ENCODE data around the gene DNER. TPM values are rescaled to one million over a fixed set of nuclear protein-coding genes. Genes with fewer than 3 reads are reported as not detected.
A peak's percentile ranks its signal among the peaks of the same experiment; 100 is the strongest.
"Not testable (repeated sequence)": the region's sequence is repeated elsewhere in the genome, so short reads cannot be mapped to it uniquely, and the experiment has no call there.

The DNER gene
- total RNA-seq, 1 experiment from 2014 or later = not detected

- DNase-seq (ENCODE audit: low spot score) = peak; percentile 37
These were observed 1.6 kb upstream of the DNER start for GRCh38 chr2:229715895-229716507.

DNA sequence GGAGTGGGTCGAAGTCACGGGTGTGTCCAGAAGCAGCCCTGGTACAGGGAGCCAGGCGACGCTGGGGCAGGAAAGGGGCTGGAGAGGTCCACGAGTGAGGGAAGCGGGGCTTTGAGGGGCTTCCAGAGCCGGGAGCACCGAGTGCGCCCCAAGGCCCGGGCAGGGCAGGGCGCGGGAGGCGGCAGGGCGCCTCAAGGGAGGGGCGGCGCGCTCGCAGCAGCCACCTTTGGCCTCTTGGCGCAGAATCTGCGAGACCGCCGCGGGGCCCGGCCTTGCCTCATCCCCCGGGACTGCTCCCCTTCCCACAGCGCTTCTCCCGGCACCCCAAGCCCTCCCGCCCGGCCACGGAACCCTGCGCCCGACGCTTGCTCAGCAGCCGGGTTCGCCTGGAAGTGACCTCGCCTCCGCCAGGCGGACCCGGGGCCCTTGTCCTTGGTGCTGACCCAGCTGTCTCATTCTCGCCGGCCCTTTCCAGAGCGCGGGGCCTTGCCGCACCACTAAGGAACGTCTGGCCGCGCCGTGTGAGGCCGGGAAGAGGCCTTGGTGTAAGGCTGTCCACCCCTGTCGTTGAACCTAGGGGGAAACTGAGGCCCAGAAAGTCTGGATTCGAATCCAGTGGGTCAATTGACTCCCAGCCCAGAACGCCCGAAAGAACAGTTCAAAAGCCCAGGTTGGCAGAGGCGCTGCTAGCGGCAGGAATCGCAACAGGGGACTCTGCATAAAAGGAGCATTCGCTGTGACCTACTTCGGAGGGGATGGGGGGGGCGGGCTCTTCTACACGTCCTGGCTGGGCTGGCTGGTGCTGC is 584 bp upstream of the DNER start:
- DNase-seq (ENCODE audit: low spot score) = no peak

DNA sequence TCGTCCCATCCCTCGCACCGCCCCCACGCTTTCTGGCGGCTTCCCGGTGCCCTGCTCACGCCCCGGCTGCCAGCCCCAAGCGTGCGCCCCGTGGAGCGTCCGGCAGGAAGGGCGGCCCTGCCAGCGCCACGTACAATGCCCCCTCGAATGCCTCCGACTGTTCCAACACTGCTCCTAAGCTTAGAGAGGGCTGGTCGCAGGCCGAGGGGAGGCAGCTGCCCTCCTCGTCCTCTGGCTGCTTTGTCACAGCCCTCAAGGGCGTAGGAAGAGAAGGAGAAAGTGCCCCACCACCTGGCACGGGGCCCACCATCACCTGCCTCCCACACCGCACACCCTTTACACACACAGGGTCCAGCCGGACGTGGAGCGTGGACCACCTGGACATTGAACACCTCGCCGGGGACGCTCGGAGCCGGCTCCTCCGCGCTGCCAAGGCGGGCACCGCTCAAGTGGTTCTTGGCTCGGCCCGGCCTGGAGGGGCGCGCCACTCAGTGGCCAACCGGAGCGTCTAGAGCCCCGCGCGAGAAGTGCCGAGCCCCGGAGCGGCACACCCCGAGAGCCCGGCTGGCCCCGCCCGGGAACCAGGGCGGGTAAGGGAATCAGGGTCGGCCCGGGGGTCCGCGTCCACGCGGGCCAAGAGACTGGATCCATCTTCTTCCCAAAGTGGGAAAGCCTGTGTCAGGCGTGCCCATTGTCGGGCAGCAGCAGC is 830 bp downstream of the DNER start:
- no peak for DNase-seq (ENCODE audit: low spot score)

- DNase-seq (ENCODE audit: low spot score) = no peak
These were observed 2.2 kb downstream of the DNER start for GRCh38 chr2:229712136-229712535.

DNA sequence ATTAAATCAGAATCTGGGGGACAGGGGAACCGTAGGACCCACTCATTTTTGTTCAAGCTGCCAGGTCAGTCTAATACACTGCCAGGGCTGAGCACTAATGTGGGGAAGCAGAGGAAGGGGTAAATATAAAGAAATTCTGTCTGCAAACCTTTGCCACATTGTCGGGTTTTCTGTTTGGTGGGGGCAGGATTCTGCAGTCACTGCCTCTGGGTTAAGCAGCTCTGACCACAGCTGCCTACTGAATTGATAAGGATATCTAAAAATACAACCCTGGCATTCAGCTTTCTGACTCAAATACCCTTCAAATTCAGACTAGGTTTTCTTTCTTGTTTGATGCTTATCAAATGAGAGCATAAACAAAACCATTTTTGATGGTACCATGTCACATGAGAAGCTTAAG is 6.0 kb downstream of the DNER start:
- no peak for DNase-seq (ENCODE audit: low spot score)

DNA sequence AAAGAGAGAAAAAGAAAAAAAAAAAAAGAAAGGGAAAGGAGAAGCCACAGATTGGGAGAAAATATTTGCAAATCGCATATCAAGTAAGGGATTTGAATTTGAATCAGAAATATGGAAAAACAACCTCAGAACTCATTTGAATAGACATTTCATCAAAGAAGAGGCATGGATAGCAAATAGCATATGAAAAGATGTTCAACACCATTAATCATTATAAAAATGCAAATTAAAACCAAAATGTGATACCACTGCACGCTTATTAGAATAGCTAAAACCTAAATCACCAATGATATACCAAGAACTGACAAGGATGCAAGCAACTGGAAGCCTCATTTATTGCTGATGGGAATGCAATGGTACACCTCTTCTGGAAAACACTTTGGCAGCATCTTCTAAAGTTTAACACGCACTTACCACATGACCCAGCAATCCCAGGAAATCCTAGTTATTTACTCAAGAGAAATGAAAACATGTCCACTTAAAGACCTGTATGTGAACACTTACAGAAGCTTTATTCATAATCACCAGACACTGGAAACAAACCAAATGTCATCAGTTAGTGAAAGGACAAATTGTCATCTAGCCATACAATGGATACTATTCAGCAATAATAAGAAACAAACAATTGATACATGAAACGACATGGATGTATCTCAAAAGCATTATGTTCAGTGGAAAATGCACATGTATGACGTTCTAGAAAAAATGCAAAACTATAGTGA is 10.3 kb downstream of the DNER start:
- no peak for DNase-seq (ENCODE audit: low spot score)

- no peak for DNase-seq (ENCODE audit: low spot score)
These were observed 12.6 kb downstream of the DNER start for GRCh38 chr2:229701716-229702115.

DNA sequence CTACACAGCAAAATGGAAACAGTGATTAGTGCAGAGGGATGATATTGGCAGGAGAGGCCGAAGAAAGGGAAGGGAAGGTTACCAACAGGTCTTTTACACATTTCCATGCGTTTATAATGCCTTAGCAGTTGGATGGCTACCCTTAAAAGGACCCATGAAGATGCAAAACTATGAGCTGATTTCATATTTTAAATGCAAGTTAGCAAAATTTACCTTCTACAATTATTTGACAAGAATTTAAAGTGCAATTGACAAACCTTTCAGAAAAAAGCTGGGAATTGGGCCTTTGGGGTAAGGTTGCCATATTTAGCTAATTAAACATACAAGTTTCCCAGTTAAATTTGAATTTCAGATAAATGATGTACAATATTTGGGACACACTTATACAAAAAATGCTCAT is 13.3 kb downstream of the DNER start:
- no peak for DNase-seq (ENCODE audit: low spot score)

DNA sequence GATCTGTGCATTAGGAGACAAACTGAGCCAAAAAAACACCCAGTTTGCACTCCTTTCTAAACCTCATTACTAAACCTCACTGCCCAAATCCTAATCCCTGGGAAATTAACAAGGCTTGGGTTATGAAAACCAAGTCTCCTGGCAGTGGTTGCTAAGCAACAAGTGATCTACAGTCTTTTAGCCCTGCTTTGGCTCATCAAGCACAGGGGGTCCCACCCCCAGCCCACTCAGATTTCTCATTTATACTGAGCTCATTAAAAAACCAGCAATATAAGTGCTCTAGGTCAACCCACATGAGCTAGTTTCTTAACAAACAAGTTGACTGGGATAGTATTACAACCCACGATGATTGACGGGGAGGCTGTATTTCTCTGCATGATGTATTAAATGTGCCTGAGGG is 18.4 kb downstream of the DNER start:
- no peak for DNase-seq (ENCODE audit: low spot score)

DNA sequence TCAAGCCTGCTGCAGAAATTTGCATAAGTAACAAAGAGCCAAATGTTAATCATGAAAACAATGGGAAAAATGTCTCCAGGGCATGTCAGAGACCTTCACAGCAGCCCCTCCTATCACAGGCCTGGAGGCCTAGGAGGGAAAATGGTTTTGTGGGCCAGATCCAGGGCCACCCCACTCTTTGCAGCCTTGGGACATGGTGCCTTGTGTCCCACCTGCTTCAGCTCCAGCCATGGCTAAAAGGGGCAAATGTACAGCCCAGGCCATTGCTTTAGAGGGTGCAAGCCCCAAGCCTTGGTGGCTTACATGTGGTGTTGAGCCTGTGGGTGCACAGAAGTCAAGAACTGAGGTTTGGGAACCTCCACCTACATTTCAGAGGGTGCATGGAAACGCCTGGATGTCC is 20.5 kb downstream of the DNER start:
- not testable (repeated sequence) for DNase-seq (ENCODE audit: low spot score)

GRCh38 chr2:229691631-229692030 is 22.7 kb downstream of the DNER start:
- DNase-seq (ENCODE audit: low spot score) = no peak

- no peak for DNase-seq (ENCODE audit: low spot score)
These were observed 25.0 kb downstream of the DNER start for GRCh38 chr2:229689307-229689839.

DNA sequence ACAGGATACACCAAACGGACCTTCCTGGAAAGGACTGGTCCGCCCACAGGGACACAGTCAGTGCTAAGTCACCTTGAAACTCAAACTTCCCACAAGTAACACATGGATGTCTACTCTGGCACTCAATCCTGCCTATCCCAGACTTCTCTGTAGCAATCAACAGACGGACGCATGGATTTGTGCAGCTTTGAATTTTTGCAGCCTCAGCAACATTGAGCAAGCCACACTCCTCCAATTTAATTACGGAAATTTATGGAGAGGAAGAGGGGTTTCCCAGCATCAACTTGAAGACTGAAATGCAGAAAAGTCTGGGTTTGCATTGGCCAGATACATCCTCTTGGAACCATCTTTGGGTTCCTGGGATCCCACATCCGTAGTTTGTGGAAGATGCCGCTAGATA is 26.2 kb downstream of the DNER start:
- DNase-seq (ENCODE audit: low spot score) = no peak

DNA sequence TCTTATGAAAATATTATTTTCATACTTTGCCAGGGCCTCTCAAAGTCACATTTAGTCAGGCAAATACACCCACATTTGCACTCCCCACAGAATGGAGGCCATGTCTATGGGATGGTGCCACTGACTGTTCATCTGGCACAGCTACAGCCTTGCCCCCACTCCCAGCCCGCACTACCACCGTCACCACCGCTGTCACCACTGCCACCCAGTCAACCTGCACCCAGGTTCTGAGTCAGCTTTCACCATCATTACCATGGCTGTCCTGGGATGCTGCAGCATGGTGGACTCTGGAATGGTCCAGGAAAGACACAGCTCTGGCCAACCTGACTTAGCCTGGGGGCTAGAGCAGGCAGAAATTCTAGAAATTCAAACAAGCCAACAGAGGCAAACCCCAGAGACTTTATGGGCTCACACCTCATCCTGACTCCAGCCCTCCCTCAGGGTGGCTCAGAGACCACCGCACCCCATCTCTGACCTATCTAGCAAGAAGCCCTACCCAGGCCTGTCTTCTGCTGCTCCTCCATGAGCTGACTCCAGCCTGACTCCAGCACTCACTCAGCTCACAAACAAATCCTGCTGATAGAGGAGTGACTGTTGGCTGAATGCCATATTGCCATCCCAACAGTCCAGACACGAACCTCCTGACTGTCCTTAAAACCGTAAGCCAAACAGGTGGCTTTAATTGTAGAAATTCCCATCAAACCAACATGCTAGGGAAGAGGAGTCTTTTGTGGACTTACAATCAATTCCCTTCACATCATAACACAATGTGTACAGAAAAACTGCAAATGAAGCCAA is 28.0 kb downstream of the DNER start:
- no peak for DNase-seq (ENCODE audit: low spot score)

GRCh38 chr2:229684942-229685562 is 29.3 kb downstream of the DNER start:
- no peak for DNase-seq (ENCODE audit: low spot score)

DNA sequence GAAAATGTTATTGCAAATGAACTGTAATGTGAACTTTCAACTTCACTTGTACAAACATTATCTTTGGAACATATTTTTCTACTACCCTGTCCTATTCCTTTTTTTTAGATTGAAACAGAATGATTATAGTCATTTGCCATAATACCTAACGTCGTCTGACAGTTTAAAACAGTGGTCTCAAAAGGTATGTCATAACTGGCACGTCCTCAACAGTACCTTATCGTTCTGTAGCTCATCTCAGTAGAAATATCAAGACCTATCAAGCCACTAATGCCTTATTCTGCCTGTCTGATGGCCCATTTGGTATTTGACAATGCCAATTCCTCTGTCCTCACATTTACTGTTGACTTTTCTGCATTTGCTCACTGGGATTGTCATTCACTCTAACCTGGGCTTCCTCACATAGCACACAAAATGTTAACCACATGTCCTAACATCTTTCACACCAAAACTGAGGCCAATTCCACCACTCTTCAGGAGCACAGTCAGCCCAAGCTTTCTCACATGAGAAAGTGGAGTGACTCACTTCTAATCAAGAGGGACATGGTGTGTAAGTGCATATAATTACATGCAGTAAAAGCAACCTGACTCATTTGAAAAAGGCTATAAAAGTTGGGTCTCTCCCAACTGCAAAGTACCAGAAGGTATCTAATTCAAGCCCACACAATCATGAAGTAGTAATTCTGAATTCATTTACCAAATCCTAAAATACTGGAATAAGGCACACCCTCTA is 34.8 kb downstream of the DNER start:
- DNase-seq (ENCODE audit: low spot score) = no peak

- DNase-seq (ENCODE audit: low spot score) = no peak
These were observed 38.8 kb downstream of the DNER start for GRCh38 chr2:229675569-229675968.

- no peak for DNase-seq (ENCODE audit: low spot score)
These were observed 39.4 kb downstream of the DNER start for GRCh38 chr2:229674830-229675530.

DNA sequence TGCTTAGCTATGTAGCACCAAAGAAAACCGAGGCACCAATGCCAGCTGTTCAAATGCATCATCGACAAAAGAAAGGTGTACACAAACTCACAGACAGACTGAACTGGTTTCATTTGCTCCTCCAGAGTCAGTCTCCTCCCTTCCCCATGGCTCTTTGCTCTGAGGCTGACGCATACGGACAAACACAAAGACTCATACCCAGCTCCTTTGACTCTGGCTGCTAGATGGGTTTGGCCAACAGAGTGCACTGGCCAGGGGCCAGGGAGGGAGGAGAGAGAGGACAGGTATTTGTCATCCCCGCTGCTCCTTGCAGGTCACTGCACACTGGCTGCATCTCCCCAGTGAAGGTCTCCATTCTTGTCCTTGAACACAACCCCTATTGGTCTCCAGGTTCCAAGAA is 40.7 kb downstream of the DNER start:
- DNase-seq (ENCODE audit: low spot score) = peak; percentile 5
